HAP-1 (cell line): Measurements from ENCODE around the gene NUDCD2.
"Not testable (repeated sequence)": the region's sequence is repeated elsewhere in the genome, so short reads cannot be mapped to it uniquely, and the experiment has no call there.

Experiments used
- DNase-seq, 2 experiments: peaks; one replicate each; pipeline ENCODE4 v3.0.0-alpha.2; 2016 to 2020; ENCODE audit warnings: low spot score in 2 of 2
- H3K27me3 ChIP-seq: fragments of 250-450 bp; sonication (Bioruptor Pico); 2 replicates; pipeline ENCODE4 v1.5.1; 2020; ENCODE audit warnings: low read depth, mild to moderate bottlenecking, moderate library complexity
- H3K36me3 ChIP-seq: fragments of 250-450 bp; sonication (Bioruptor Pico); replicated peaks from 2 replicates; pipeline ENCODE4 v1.5.1; 2020; ENCODE audit warnings: mild to moderate bottlenecking
- H3K4me1 ChIP-seq: fragments of 250-450 bp; sonication (Bioruptor Pico); 2 replicates; pipeline ENCODE4 v1.5.1; 2020; ENCODE audit warnings: mild to moderate bottlenecking
- H3K4me3 ChIP-seq: fragments of 250-450 bp; sonication (Bioruptor Pico); 2 replicates; pipeline ENCODE4 v1.5.1; 2020; ENCODE audit warnings: mild to moderate bottlenecking, moderate library complexity
- H3K9me3 ChIP-seq: fragments of 250-450 bp; sonication (Bioruptor Pico); 2 replicates; pipeline ENCODE4 v1.5.1; 2020; ENCODE audit warnings: mild to moderate bottlenecking, moderate library complexity
- in situ Hi-C: fragments of 300-500 bp; cut with MboI; formaldehyde crosslinking; loops from 3 replicates; pipeline ENCODE4 v1.14.3; 2020; ENCODE audit warnings: low sequenced_read_pairs, inconsistent platforms, mixed read lengths

NUDCD2 gene

DNA sequence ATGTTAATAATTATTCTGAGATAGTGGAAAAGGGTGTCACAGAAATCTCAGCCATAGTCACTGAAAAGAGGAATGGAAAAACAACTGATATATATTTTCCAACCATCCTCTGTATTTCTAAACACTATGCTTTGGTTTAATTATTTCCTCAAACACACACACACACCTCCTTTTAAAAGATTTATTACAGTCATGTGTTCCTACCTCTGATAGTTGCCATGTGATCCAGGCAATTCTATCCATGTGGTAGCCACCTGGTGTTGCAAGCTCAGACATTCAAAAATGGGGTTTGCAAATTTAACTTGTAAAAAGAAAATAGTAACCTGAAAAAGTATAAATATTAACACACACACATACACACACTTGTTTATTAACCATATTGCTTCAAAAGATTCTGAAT, 62.5 kb downstream of the NUDCD2 start:
- in situ Hi-C loops, result no loop called here
- no peak overlapping the region for H3K4me3 ChIP-seq
- H3K36me3 ChIP-seq, result no peaks in the 10 kb centered on the region
- no peak for DNase-seq
- peaks cover 3% of the 10 kb centered on the region; the same call in 1 of the 2 replicates for H3K4me1 ChIP-seq
- H3K27me3 ChIP-seq, result no peaks in the 10 kb centered on the region
- H3K9me3 ChIP-seq, result no peaks in the 10 kb centered on the region

DNA sequence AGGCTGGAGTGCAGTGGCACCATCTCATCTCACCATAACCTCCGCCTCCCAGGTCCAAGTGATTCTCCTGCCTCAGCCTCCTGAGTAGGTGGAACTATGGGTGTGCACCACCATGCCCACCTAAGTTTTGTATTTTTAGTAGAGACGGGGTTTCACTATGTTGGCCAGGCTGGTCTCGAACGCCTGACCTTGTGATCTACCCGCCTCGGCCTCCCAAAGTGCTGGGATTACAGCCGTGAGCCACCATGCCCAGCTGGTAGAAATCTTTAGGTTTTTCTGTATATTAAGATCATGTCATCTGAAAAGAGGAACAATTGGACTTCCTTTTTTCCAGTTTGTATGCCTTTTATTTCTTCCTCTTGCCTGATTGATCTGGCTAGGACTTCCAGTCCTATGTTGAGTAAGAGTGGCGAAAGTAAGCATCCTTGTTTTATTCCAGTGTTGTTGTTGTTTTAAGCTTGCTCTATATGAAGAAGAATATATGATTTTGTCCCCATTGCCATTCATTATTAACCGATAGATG, 63.0 kb downstream of the NUDCD2 start:
- DNase-seq, H3K4me3 ChIP-seq, in situ Hi-C loops: not testable (repeated sequence)

More for the DNA sequence above, 63.0 kb downstream of the NUDCD2 start:
- not testable (repeated sequence) for H3K36me3 ChIP-seq, H3K9me3 ChIP-seq, H3K4me1 ChIP-seq, H3K27me3 ChIP-seq
